Measurements from ENCODE around the gene MBLAC1. TPM values are rescaled to one million over a fixed set of nuclear protein-coding genes. Genes with fewer than 3 reads are reported as not detected.

MBLAC1 gene
- total RNA-seq, 1 experiment from 2014 or later, result 3.5 TPM

DNA sequence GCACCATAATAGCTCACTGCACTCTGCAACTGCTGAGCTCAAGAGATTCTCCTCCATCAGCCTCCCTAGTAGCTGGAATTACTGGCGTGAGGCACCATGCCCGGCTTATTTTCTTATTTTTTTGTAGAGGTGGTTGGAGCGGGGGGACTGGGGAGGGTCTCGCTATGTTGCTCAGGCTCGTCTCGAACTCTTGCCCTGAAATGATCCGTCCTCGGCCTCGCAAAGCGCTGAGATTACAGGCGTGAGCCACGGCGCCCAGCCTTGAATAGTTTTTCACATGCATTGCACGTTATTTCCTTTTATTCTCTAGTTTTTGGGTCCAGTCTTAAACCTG, 21.4 kb downstream of the MBLAC1 start:
- H3K36me3 Mint-ChIP-seq, result peaks cover 20% of the 10 kb centered on the region
- H3K27ac Mint-ChIP-seq, result peak overlapping the region; percentile 99
- no peak for ATAC-seq

DNA sequence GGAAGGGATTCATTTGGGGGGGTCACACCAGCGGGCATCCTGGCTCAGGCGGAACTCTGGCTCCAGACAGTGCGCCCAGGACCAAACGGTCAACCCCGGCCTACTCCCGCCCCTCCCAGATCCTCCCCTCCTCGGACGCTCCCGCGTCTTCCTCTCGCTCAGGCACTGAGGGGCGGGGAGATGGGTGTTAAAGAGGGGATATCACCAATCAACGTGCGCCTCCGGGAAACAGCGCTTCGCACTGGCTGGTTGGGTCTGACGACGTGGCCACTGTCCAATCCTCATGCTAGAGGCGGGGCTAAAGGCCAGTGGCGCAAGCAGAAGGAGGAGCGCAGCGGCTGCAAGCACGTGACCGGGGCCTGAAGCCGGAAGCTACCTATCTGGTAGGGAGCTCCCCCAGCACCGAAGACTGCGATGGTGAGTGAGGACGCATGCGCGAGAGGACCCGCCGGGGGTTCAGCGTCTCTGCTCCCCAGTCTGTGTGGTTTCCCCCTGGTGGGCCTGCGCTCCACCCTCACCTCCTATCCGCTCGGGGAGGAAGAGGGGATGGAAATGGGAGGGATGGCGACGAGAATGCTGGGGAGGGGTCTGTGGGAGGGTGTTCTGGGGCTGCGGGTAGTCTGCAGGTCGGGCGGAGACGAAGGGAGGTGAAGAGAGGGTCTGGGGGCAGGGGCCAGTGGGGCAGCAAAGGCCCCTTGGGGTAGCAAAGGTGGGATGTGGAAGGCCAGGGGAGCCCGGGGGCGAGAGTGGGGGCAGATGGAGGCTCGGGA, 22.0 kb downstream of the MBLAC1 start, which contains the start of gene LAMTOR4:
Gene LAMTOR4, plus strand, starts transcription at position 360 of the 770 bp plus-strand sequence. Its CDS starts 55 bp downstream, at position 415.
- peaks cover 20% of the 10 kb centered on the region for H3K4me1 Mint-ChIP-seq
- CTCF ChIA-PET, result interaction anchor here (0.6 to 3.1 kb wide), 15 partner anchors 9 to 320 kb away, joined by 3 to 49 read pairs (median 4); partner anchors contain the start of genes AP4M1 and GAL3ST4
- H3K36me3 Mint-ChIP-seq, result peaks cover 24% of the 10 kb centered on the region
- H3K9me3 Mint-ChIP-seq, result peaks cover 11% of the 10 kb centered on the region
- H3K4me3 Mint-ChIP-seq, result peak within 1 kb of the TSS; percentile 99
- DNase-seq (ENCODE audit: low spot score) (peak; percentile 99), ATAC-seq (peak; percentile 98)
- POLR2A ChIA-PET, result interaction anchor here (0.6 to 1.6 kb wide), 13 partner anchors 9 to 960 kb away, joined by 3 to 5 read pairs (median 3); partner anchors contain the start of genes AP4M1, GAL3ST4, GPC2 and MBLAC1
- peaks cover 3% of the 10 kb centered on the region; the same call in 1 of the 2 replicates for H3K27me3 Mint-ChIP-seq (ENCODE audit: low read depth)
- peak within 1 kb of the TSS; percentile 99 for H3K27ac Mint-ChIP-seq
- TF ChIP-seq, protein P1, sequence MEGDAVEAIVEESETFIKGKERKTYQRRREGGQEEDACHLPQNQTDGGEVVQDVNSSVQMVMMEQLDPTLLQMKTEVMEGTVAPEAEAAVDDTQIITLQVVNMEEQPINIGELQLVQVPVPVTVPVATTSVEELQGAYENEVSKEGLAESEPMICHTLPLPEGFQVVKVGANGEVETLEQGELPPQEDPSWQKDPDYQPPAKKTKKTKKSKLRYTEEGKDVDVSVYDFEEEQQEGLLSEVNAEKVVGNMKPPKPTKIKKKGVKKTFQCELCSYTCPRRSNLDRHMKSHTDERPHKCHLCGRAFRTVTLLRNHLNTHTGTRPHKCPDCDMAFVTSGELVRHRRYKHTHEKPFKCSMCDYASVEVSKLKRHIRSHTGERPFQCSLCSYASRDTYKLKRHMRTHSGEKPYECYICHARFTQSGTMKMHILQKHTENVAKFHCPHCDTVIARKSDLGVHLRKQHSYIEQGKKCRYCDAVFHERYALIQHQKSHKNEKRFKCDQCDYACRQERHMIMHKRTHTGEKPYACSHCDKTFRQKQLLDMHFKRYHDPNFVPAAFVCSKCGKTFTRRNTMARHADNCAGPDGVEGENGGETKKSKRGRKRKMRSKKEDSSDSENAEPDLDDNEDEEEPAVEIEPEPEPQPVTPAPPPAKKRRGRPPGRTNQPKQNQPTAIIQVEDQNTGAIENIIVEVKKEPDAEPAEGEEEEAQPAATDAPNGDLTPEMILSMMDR (IDR thresholded peaks at IDR 0.05), result no peak
- 0 out of 2 replicates have a peak, but pooled peaks have one; percentile 13 for TF ChIP-seq ZNF671 (CRISPR knock-in tag; IDR thresholded peaks at IDR 0.05)
- 0 out of 2 replicates have a peak, but pooled peaks have one; percentile 25 for TF ChIP-seq MYBL2 (CRISPR knock-in tag; IDR thresholded peaks at IDR 0.05)
- TF ChIP-seq, protein P2, sequence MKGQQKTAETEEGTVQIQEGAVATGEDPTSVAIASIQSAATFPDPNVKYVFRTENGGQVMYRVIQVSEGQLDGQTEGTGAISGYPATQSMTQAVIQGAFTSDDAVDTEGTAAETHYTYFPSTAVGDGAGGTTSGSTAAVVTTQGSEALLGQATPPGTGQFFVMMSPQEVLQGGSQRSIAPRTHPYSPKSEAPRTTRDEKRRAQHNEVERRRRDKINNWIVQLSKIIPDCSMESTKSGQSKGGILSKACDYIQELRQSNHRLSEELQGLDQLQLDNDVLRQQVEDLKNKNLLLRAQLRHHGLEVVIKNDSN (CRISPR knock-in tag; IDR thresholded peaks at IDR 0.05), result peak; percentile 97
- TF ChIP-seq NR1H2 (CRISPR knock-in tag; IDR thresholded peaks at IDR 0.05), result no peak
- TF ChIP-seq, protein P3, sequence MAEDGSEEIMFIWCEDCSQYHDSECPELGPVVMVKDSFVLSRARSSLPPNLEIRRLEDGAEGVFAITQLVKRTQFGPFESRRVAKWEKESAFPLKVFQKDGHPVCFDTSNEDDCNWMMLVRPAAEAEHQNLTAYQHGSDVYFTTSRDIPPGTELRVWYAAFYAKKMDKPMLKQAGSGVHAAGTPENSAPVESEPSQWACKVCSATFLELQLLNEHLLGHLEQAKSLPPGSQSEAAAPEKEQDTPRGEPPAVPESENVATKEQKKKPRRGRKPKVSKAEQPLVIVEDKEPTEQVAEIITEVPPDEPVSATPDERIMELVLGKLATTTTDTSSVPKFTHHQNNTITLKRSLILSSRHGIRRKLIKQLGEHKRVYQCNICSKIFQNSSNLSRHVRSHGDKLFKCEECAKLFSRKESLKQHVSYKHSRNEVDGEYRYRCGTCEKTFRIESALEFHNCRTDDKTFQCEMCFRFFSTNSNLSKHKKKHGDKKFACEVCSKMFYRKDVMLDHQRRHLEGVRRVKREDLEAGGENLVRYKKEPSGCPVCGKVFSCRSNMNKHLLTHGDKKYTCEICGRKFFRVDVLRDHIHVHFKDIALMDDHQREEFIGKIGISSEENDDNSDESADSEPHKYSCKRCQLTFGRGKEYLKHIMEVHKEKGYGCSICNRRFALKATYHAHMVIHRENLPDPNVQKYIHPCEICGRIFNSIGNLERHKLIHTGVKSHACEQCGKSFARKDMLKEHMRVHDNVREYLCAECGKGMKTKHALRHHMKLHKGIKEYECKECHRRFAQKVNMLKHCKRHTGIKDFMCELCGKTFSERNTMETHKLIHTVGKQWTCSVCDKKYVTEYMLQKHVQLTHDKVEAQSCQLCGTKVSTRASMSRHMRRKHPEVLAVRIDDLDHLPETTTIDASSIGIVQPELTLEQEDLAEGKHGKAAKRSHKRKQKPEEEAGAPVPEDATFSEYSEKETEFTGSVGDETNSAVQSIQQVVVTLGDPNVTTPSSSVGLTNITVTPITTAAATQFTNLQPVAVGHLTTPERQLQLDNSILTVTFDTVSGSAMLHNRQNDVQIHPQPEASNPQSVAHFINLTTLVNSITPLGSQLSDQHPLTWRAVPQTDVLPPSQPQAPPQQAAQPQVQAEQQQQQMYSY (CRISPR knock-in tag; IDR thresholded peaks at IDR 0.05), result peak; percentile 79
- TF ChIP-seq, protein P4, sequence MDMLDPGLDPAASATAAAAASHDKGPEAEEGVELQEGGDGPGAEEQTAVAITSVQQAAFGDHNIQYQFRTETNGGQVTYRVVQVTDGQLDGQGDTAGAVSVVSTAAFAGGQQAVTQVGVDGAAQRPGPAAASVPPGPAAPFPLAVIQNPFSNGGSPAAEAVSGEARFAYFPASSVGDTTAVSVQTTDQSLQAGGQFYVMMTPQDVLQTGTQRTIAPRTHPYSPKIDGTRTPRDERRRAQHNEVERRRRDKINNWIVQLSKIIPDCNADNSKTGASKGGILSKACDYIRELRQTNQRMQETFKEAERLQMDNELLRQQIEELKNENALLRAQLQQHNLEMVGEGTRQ (CRISPR knock-in tag; IDR thresholded peaks at IDR 0.05), result peak; percentile 97
- no peak for TF ChIP-seq NR2C2 (CRISPR knock-in tag; IDR thresholded peaks at IDR 0.05)
- no peak for TF ChIP-seq JAZF1 (CRISPR knock-in tag; IDR thresholded peaks at IDR 0.05)
- TF ChIP-seq, protein P5, sequence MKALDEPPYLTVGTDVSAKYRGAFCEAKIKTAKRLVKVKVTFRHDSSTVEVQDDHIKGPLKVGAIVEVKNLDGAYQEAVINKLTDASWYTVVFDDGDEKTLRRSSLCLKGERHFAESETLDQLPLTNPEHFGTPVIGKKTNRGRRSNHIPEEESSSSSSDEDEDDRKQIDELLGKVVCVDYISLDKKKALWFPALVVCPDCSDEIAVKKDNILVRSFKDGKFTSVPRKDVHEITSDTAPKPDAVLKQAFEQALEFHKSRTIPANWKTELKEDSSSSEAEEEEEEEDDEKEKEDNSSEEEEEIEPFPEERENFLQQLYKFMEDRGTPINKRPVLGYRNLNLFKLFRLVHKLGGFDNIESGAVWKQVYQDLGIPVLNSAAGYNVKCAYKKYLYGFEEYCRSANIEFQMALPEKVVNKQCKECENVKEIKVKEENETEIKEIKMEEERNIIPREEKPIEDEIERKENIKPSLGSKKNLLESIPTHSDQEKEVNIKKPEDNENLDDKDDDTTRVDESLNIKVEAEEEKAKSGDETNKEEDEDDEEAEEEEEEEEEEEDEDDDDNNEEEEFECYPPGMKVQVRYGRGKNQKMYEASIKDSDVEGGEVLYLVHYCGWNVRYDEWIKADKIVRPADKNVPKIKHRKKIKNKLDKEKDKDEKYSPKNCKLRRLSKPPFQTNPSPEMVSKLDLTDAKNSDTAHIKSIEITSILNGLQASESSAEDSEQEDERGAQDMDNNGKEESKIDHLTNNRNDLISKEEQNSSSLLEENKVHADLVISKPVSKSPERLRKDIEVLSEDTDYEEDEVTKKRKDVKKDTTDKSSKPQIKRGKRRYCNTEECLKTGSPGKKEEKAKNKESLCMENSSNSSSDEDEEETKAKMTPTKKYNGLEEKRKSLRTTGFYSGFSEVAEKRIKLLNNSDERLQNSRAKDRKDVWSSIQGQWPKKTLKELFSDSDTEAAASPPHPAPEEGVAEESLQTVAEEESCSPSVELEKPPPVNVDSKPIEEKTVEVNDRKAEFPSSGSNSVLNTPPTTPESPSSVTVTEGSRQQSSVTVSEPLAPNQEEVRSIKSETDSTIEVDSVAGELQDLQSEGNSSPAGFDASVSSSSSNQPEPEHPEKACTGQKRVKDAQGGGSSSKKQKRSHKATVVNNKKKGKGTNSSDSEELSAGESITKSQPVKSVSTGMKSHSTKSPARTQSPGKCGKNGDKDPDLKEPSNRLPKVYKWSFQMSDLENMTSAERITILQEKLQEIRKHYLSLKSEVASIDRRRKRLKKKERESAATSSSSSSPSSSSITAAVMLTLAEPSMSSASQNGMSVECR (CRISPR knock-in tag; IDR thresholded peaks at IDR 0.05; ENCODE audit: borderline replicate concordance), result 0 out of 2 replicates have a peak, but pooled peaks have one; percentile 40
- peak; percentile 17; the same call in 1 of the 2 replicates for TF ChIP-seq ZNF232 (CRISPR knock-in tag; IDR thresholded peaks at IDR 0.05)
- TF ChIP-seq, protein P6, sequence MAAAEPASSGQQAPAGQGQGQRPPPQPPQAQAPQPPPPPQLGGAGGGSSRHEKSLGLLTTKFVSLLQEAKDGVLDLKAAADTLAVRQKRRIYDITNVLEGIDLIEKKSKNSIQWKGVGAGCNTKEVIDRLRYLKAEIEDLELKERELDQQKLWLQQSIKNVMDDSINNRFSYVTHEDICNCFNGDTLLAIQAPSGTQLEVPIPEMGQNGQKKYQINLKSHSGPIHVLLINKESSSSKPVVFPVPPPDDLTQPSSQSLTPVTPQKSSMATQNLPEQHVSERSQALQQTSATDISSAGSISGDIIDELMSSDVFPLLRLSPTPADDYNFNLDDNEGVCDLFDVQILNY (CRISPR knock-in tag; IDR thresholded peaks at IDR 0.05), result 0 out of 2 replicates have a peak, but pooled peaks have one; percentile 64
- no peak for TF ChIP-seq ZNF219 (CRISPR knock-in tag; IDR thresholded peaks at IDR 0.05; ENCODE audit: borderline replicate concordance)
- TF ChIP-seq FOXP1 (CRISPR knock-in tag; IDR thresholded peaks at IDR 0.05; ENCODE audit: borderline replicate concordance), result no peak; the same call in 1 of the 2 replicates
- peak; percentile 68; the same call in 1 of the 2 replicates for TF ChIP-seq SMAD3 (CRISPR knock-in tag; IDR thresholded peaks at IDR 0.05; ENCODE audit: borderline replicate concordance)
- no peak for TF ChIP-seq RORB (CRISPR knock-in tag; IDR thresholded peaks at IDR 0.05)
- 0 out of 2 replicates have a peak, but pooled peaks have one; percentile 28 for TF ChIP-seq TEAD1 (CRISPR knock-in tag; IDR thresholded peaks at IDR 0.05)

More for the DNA sequence above, 21.4 kb downstream of the MBLAC1 start:
- Mint-ChIP-seq H3K4me3 (peak overlapping the region; percentile 99), H3K4me1 (peaks cover 17% of the 10 kb centered on the region), H3K27me3 (ENCODE audit: low read depth) (peaks cover 3% of the 10 kb centered on the region; the same call in 1 of the 2 replicates), H3K9me3 (peaks cover 11% of the 10 kb centered on the region)
- DNase-seq (ENCODE audit: low spot score), result no peak
- TF ChIP-seq SP1 (CRISPR knock-in tag; conservative IDR thresholded peaks at IDR 0.05) (no peak), ZNF121 (CRISPR knock-in tag; IDR thresholded peaks at IDR 0.05) (0 out of 2 replicates have a peak, but pooled peaks have one; percentile 37), NR3C1 (CRISPR knock-in tag; conservative IDR thresholded peaks at IDR 0.05; ENCODE audit: low read depth) (no peak)
- ChIA-PET POLR2A (interaction anchor here (0.7 to 1.6 kb wide), 10 partner anchors 9 to 961 kb away, joined by 3 to 5 read pairs (median 4); partner anchors contain the start of genes AP4M1, GAL3ST4, GPC2 and MEPCE), CTCF (interaction anchor here (0.6 to 3.1 kb wide), 15 partner anchors 9 to 321 kb away, joined by 3 to 49 read pairs (median 4); partner anchors contain the start of genes AP4M1 and GAL3ST4)
